Activated CD8-positive, alpha-beta memory T cell treated with anti-CD3 and anti-CD28 coated beads for 36 hours (primary cell): Measurements from ENCODE around the gene TAF3. TPM values are rescaled to one million over a fixed set of nuclear protein-coding genes. Genes with fewer than 3 reads are reported as not detected.

Source experiments
- CTCF ChIA-PET: fragments of 350-600 bp; sonication (Branson Sonifier 250); formaldehyde crosslinking; loops from one replicate; lab custom pipeline; 2021; ENCODE audit warnings: antibody characterized with exemption; lab: Charles Lee
- POLR2A ChIA-PET: fragments of 350-600 bp; sonication (Branson Sonifier 250); formaldehyde crosslinking; loops from one replicate; lab custom pipeline; 2021; ENCODE audit warnings: antibody characterized with exemption; lab: Charles Lee
- total RNA-seq, 2 experiments: library from RNA; stranded (reverse); gene quantifications; one replicate each; pipeline ENCODE4 v1.2.3, GENCODE V29; 2021

The TAF3 gene
- total RNA-seq, 2 experiments from 2014 or later: 19.4 to 20.3 TPM

GRCh38 chr10:7861509-7862120 is 43.3 kb downstream of the TAF3 start:
- CTCF ChIA-PET: no interaction called here
- POLR2A ChIA-PET: no interaction called here

- CTCF ChIA-PET: no interaction called here
Measured at GRCh38 chr10:7862121-7862514, 43.8 kb downstream of the TAF3 start.

DNA sequence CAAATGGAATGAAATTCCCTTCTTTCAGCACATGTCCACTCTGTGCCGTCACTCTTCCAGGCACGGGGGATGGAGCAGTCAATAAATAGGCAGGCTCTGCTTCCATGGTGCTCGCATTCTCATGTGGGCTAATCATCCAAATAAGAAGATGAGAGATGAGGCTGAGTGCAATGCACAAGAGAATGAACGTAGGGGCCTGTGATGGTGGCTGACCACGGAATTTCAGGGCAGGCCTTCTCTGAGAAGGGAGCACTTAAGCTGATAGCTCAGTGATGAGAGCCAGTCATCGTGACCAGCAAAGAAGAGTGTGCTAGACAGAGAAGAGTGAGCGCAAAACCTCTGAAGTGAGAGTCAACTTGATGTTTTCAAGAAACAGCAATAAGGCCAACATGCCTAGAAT is 47.9 kb downstream of the TAF3 start:
- CTCF ChIA-PET: no interaction called here
- POLR2A ChIA-PET: no interaction called here

More at GRCh38 chr10:7862121-7862514, 43.8 kb downstream of the TAF3 start:
- POLR2A ChIA-PET: no interaction called here

DNA sequence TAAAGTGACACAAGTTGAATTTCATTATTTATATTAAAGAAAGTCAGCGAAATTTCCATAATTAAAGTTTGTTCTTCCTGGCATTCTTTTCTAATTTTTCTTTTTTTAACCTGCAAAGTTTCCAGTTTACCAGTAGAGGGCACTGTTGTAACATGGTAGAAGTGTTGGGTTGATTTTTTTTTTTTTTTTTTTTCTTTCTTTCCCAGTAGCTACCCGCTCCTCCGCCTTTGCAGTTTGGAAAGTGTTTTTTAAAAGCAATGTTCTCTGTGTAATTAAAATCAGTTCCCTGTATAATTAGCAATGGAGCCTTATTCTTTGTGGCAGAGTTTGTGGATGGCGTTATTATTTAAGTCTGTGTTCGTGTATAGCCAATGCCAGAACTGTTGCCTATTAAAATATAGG is 53.7 kb downstream of the TAF3 start:
- ChIA-PET CTCF (interaction anchor here (0.6 kb wide), 1 partner anchor 545 kb away, joined by 3 read pairs; no protein-coding TSS in a partner anchor), POLR2A (no interaction called here)

- POLR2A ChIA-PET: no interaction called here
- CTCF ChIA-PET: no interaction called here
Measured at GRCh38 chr10:7874864-7875263, 56.6 kb downstream of the TAF3 start.

GRCh38 chr10:7876541-7877127 is 58.3 kb downstream of the TAF3 start:
- ChIA-PET CTCF (interaction anchor here (0.7 kb wide), 1 partner anchor 1207 kb away, joined by 3 read pairs; no protein-coding TSS in a partner anchor), POLR2A (no interaction called here)

DNA sequence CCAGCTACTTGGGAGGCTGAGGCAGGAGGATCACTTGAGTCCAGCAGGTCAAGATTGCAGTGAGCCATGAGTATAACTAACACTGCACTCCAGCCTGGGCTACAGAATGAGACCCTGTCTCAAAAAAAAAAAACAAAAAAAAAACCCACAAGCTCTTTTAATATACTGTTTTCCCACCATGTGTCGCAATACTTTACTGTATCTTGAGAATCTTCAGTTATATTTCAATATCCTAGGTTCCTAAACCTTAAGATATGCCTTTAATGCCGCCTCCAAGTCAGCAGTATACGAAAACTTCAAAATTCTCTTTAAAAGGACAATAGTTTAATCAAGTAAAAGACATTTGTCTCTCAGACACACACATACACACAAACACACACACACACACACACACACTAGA is 62.8 kb downstream of the TAF3 start:
- ChIA-PET CTCF (no interaction called here), POLR2A (no interaction called here)

DNA sequence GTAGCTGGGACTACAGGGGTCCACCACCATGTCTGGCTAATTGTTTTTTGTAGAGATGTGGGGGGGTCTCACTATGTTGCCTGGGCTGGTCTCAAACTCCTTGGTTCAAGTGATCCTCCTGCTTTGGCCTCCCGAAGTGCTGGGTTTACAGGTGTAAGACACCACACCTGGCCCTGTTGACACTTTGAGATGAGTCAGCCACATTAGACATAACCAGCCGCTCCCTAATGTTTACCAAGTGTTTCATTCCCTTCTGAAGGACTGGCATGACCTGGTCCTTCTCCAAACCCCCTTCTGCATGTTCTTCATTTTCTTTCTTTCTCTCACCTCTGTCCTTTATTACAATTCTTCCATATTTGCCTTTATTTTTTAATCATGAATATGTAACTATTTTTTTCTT is 67.8 kb downstream of the TAF3 start:
- ChIA-PET POLR2A (no interaction called here), CTCF (no interaction called here)

DNA sequence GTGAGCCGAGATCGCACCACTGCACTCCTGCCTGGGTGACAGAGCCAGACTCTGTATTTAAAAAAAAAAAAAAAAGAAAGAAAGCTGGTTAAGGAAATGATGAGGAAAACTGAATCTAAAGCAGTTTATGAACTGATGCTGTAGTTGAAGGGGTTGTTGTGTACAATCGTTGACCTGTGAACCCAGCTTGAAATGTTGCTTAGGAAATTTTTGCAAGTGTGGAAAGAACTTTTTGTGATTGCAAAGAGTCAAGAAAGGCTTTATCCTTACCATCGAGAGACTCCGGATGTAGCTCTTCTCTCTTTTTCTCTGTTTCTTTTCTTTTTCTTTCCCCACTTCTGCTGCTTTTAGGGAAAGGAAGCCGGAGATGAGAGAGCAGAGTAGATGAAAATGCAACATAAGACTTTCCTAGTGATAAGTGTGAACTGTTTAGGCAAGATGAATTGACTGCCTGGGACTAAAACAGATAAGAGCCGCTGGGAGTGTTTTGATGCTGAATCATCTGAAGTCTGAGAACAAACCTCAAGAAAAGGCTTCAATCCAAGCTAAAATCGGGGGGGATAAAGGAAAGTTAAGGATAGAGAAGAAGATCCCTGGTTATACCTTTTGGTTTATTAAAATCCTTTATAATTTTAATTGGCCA is 69.0 kb downstream of the TAF3 start:
- CTCF ChIA-PET: interaction anchor here (0.7 kb wide), 1 partner anchor 241 kb away, joined by 3 read pairs; no protein-coding TSS in a partner anchor
- POLR2A ChIA-PET: no interaction called here

DNA sequence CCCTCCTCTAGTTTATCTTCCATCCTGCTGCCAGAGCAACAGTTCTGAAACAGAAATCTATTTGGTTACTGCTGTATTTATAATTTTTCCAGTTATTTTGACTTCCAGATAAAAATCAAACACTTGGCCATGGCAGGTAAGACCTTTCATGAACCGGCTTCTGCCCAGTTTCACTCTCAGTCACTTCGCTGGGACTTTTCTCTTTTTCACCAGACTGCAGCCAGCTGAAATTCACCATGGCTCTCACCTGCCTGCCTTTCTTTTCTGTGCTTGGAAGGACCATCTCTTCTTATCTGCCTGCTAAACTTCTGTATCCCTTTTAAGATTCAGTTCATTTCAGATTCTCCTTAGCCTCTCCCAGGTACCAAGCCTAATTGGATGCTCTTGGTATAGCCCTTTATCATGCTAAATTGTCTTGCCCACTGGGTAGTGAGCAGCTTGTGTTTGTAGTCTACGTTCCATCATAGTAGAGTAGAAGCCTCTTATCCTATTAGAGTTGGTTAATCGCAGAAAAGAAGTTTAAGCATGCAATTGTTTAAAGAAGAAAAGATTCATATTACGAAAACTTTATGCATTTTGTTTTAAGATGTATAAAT is 71.7 kb downstream of the TAF3 start:
- CTCF ChIA-PET: interaction anchor here (1.1 kb wide), 1 partner anchor 13 kb away, joined by 3 read pairs; no protein-coding TSS in a partner anchor

GRCh38 chr10:7890781-7891180 is 72.5 kb downstream of the TAF3 start:
- POLR2A ChIA-PET: no interaction called here
- CTCF ChIA-PET: interaction anchor here (1.1 kb wide), 1 partner anchor 13 kb away, joined by 3 read pairs; no protein-coding TSS in a partner anchor

More for the DNA sequence above, 71.7 kb downstream of the TAF3 start:
- POLR2A ChIA-PET: no interaction called here

DNA sequence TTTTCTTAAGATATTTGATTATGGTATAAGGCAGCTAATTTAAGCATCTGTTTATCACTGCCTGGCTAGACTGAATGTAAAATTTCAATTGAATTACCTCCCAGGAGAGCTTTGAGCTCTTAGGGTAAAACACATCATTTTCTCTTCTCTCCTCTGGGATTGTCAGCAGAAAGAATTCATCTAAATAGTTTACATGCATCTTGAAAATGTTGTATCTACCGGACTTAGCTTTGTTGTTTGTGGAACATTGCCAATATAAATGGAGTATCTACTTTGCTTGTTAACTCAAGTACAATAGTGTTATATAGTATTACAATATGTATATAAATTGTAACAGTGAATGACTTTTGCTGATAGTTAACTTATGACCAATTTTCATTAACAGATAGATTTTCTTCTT is 73.3 kb downstream of the TAF3 start:
- ChIA-PET POLR2A (no interaction called here), CTCF (no interaction called here)

GRCh38 chr10:7892146-7892545 is 73.8 kb downstream of the TAF3 start:
- ChIA-PET POLR2A (no interaction called here), CTCF (no interaction called here)

DNA sequence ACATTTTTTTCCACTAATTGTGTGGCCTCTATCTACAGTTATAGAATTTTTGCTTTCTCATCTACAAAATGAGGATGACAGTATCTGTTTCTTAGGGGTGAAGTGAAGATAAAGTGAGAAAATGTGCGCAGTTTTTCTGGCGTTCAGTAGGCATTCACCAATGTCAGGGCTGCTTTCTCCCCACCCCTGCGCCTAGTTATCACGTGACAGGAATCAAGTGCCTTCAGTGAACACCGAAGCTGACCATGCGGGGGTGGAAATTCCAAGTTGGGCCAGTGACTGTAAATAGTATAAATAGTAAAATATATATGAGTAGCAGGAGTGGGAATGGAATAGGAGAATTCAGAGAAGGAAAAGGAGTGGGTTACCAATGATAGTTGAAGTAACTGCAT is 77.4 kb downstream of the TAF3 start:
- CTCF ChIA-PET: no interaction called here
- POLR2A ChIA-PET: no interaction called here

DNA sequence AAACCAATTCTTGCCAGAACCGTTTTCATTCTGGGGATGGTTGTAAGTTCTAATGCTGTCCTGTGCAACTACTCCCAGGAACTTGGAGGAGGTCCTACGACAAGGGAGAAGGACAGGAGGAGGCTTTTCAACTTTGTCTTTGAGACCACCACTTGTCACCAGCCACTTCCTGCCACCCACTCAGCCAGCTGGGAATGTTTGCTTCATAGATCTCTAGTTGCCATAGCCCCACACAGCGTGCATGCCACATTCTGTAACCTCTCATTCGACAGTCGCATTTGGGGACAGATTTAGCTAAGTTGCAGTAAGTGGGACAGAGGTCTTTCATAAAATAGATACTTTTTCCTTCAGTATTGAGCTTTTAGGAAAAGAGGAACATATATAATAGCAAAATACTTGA is 78.0 kb downstream of the TAF3 start:
- POLR2A ChIA-PET: no interaction called here
- CTCF ChIA-PET: no interaction called here

DNA sequence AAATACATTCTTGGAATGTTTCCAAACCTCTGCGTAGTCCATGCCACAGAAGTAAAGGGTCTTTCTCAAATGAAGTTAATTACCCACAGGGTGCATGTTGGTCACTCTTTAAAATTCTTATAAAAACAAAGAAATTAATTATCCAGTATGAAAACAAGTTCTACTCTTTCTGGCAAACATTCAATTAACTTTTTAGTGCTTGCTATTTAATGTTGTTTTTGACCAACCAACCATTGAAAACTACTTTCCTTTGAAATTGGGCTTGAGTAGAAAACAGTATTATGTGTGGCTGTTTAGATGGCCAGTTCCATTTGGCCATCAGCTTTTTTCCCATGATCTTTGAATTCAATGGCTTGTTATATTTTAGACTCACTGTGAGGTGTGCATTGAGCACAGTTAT is 83.0 kb downstream of the TAF3 start:
- ChIA-PET POLR2A (no interaction called here), CTCF (no interaction called here)

DNA sequence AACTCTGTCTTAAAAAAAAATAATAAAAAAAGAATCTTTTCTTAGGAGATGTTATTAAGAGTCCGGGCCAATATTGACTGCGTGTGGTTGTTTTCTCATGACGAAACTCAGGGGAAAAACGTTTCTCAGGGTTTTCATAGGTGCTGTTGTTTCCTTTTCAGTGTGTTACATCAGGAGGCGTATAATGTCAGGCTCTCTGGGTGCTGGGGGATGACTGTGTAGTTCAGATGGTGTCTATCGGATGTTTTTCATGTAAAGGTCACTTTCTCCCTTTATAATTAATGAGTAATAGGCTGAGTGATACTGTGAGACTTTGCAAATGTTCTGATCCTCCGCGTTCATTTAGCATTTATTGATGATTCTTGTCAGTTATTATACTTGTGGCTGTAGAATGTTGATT is 84.1 kb downstream of the TAF3 start:
- ChIA-PET CTCF (no interaction called here), POLR2A (no interaction called here)

DNA sequence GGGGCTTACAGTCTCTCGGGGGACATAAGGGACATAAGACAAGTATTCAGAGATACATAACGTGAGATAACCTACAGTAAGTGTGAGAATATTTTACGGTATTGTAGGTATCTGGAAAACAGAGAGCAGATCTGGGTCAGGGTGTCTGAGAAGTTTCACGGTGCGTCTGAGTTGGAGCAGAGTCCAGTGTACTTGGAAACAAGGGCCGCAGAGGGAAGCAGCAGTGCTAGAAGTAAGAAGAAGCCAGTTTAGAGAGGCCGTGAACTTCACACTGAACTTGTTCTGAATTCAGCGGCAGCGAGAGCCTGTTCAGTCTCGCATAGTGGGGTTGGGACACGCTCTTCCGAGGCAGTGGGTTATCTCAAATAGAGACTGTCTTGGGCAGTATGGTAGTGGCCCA is 85.5 kb downstream of the TAF3 start:
- POLR2A ChIA-PET: no interaction called here

DNA sequence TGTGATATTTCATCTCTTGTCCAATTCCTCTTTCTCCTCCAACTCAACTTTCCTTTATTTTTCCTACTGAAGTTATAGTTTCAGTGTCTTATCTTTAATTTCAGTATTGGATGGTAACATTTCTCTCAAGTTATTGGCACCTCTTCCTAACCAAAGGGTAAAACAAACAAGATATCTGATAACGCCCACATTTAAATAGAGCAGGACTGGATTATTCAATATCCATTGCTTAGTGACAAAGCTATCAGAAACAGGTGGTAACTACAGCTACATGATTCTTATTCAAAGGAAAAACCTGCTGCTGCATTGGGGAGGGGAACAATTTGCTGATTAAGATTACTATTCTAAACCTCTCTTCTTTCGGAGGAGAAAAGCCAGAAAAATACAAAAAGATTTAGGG is 87.8 kb downstream of the TAF3 start:
- CTCF ChIA-PET: no interaction called here
- POLR2A ChIA-PET: no interaction called here

More for the DNA sequence above, 85.5 kb downstream of the TAF3 start:
- CTCF ChIA-PET: interaction anchor here (1.0 kb wide), 1 partner anchor 14 kb away, joined by 3 read pairs; no protein-coding TSS in a partner anchor

DNA sequence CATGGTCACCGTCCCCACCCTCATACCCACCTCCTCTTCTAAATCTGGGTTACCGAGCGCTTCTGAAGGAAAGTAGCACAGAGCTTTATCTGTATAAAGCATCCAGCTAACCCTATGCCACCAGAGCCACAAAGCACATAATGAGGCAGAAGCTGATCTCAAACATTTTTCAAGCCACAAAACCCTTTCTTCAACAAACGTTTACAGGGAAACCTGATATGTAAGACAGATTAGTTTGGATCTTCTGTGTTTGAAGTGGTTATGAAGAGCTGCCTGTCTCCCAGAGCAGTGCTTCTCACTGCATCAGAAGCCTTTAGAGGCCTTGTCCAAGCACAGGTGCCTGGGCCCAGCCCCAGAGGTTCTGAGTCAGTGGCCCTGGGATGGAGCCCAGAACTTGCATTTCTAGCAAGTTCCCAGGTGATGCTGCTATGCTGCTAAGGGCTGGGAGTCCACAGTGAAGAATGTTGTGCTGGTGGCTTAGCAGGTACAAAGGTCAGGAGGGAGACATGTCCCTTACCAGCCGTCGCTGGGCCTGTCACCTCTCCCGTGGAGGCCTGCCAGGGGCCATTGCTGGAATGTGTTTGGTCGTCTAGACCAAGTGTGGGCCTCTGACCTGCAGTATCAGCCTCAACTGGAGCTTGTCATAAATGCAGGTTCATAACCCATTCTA is 90.4 kb downstream of the TAF3 start:
- ChIA-PET CTCF (no interaction called here), POLR2A (interaction anchor here (0.6 kb wide), 1 partner anchor 10 kb away, joined by 11 read pairs; no protein-coding TSS in a partner anchor)
